ENCODE measurements around the gene ACOT11.

DNA sequence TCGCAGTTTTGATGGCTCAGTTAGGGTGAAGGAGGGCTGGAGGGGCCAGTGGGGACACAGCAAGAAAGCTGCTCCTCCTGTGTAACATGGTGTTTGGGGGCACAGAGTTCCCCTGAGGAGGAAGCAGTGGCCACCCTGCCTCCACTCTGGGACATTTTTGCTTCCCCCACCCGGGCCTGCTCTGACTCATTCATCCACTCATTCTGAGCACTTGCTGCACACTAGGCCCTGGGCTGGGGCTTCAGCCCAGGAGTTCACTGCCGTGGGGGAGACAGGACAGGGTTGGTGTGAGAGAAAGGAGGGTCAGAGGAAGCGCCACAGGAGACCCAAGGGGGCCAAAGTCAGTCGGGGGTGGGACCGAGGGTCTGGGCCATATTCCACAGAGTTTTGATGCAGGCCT lies 41.4 kb upstream of the ACOT11 start:
- TF ChIP-seq, protein P1, sequence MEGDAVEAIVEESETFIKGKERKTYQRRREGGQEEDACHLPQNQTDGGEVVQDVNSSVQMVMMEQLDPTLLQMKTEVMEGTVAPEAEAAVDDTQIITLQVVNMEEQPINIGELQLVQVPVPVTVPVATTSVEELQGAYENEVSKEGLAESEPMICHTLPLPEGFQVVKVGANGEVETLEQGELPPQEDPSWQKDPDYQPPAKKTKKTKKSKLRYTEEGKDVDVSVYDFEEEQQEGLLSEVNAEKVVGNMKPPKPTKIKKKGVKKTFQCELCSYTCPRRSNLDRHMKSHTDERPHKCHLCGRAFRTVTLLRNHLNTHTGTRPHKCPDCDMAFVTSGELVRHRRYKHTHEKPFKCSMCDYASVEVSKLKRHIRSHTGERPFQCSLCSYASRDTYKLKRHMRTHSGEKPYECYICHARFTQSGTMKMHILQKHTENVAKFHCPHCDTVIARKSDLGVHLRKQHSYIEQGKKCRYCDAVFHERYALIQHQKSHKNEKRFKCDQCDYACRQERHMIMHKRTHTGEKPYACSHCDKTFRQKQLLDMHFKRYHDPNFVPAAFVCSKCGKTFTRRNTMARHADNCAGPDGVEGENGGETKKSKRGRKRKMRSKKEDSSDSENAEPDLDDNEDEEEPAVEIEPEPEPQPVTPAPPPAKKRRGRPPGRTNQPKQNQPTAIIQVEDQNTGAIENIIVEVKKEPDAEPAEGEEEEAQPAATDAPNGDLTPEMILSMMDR (IDR thresholded peaks at IDR 0.05; ENCODE audit: poor library complexity): no peak
- TF ChIP-seq EZH2phosphoT487 (IDR thresholded peaks at IDR 0.05; ENCODE audit: low read depth, severe bottlenecking, unreplicated experiment): no peak
